ENCODE results near the gene TRAPPC11. TPM values are rescaled to one million over a fixed set of nuclear protein-coding genes. Genes with fewer than 3 reads are reported as not detected.

Gene TRAPPC11
- total and polyA plus RNA-seq, 12 donors: 8.0 to 24.1 (median 19.5) TPM

DNA sequence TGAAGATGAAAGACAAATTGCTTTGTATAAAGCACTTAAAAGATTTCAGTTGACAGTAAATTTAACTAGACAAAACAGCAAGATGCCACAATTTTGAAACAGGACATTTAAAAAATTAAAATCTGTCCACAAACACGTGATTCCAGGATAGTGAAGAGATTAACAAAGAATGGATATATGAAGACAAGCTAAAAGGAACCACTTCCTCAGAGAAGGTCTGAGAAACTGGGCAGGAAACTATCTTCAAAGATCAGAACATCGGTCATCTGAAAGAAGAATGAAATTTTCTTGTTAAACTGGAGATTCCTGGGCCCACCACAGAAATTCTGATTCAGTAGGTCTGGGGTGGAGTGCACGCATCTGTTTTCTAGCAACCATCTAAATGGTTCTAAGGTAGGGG, 1.5 kb upstream of the TRAPPC11 start:
- Histone ChIP-seq H3K36me3 (peaks cover 0 to 44% (median 5%) of the 10 kb centered on the region in 9 donors), H3K4me1 (peaks cover 3 to 33% (median 22%) of the 10 kb centered on the region in 9 donors), H3K4me3 (peak overlapping the region in 6 of 10 donors; percentile 74 to 98 (median 88)), H3K27ac (no peak overlapping the region), H3K9me3 (no peaks in the 10 kb centered on the region), H3K27me3 (no peaks in the 10 kb centered on the region)
- intact Hi-C loops (cut with DNase I): loop anchor here in 8 of 10 donors (2.0 to 10.0 kb wide), 4 partner anchors 153 to 183 kb away; partner anchors contain the start of gene ING2 (in 1 of the 8)
- WGBS, 2 donors: 62 to 72% methylated on average over 3 of the region's 3 CpGs
- no peak for ATAC-seq
- TF ChIP-seq, protein P1, sequence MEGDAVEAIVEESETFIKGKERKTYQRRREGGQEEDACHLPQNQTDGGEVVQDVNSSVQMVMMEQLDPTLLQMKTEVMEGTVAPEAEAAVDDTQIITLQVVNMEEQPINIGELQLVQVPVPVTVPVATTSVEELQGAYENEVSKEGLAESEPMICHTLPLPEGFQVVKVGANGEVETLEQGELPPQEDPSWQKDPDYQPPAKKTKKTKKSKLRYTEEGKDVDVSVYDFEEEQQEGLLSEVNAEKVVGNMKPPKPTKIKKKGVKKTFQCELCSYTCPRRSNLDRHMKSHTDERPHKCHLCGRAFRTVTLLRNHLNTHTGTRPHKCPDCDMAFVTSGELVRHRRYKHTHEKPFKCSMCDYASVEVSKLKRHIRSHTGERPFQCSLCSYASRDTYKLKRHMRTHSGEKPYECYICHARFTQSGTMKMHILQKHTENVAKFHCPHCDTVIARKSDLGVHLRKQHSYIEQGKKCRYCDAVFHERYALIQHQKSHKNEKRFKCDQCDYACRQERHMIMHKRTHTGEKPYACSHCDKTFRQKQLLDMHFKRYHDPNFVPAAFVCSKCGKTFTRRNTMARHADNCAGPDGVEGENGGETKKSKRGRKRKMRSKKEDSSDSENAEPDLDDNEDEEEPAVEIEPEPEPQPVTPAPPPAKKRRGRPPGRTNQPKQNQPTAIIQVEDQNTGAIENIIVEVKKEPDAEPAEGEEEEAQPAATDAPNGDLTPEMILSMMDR (IDR thresholded peaks at IDR 0.05): no peak
- DNase-seq: no peak

DNA sequence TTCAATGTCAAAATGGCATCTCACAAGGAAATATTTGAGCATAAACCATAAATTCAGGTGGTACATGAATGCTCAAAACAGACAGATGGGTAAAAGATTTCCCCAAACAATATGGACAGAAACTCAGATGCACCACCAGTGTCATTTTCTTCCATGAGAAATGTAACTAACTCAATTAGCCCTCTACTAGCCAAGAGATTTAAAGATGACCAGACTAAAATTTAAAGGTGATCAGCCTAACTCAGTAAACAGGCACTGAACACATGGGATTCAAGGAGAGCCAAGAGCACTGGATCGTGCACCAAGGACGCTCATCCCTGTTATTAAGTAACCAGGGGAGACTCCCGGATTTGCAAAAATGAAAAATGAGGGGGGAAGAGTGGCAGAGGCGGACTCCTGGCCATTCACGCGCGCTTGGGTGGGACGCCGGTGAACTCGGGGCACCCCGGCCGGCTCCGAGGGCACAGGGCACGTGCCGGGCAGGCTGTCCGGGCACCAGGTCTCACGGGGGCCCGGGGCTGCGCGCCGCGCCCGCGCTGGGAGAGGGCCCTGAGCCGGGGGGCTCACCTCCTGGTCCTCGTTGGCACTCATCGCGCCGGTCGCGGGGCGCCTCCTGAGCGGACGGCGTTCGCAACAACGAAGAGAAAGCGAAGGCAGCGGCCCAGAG, 598 bp upstream of the TRAPPC11 start:
- H3K4me3 ChIP-seq: peak overlapping the region; percentile 42 to 98 (median 82)
- TF ChIP-seq, protein P1 (IDR thresholded peaks at IDR 0.05): no peak
- H3K27me3 ChIP-seq: no peaks in the 10 kb centered on the region
- peaks cover 0 to 34% (median 0%) of the 10 kb centered on the region in 9 donors for H3K36me3 ChIP-seq
- peak in 1 of 2 donors; percentile 38 for DNase-seq
- peak overlapping the region; percentile 52 to 98 (median 88) for H3K27ac ChIP-seq
- intact Hi-C loops (cut with DNase I): loop anchor here in 8 of 10 donors (2.0 to 10.0 kb wide), 4 partner anchors 154 to 184 kb away; partner anchors contain the start of gene ING2 (in 2 of the 8)
- H3K4me1 ChIP-seq: peaks cover 3 to 33% (median 22%) of the 10 kb centered on the region in 9 donors
- H3K9me3 ChIP-seq: no peaks in the 10 kb centered on the region
- WGBS, 2 donors: 0 to 1% methylated on average over 26 to 36 of the region's 39 CpGs
- peak; percentile 20 to 73 (median 32) for ATAC-seq

DNA sequence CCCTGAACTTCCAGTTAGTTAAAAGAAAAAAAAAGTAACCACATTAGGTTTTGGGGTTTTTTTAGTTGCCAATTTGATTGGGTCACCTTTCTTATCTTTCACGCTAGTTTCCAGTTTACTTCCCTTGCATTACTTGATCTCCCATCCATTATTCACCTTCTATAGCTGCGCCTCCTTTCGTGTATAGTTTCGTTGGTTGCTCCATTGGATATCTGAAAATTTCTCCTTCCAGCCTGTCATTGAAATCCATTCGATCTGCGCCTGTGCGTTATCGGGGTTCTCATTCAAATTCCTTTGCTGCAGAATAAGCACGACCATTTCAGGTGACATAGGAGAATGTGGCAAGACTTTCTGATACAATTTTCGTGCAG, 764 bp downstream of the TRAPPC11 start:
- intact Hi-C loops (cut with DNase I): loop anchor here in 8 of 10 donors (2.0 to 10.0 kb wide), 4 partner anchors 155 to 185 kb away; partner anchors contain the start of gene ING2 (in 2 of the 8)
- ATAC-seq: no peak
- no peaks in the 10 kb centered on the region for H3K27me3 ChIP-seq
- WGBS, 2 donors: 4 to 7% methylated on average over 10 of the region's 10 CpGs
- TF ChIP-seq, protein P1 (IDR thresholded peaks at IDR 0.05): no peak
- H3K27ac ChIP-seq: peak overlapping the region in 9 of 10 donors; percentile 52 to 98 (median 89)
- no peaks in the 10 kb centered on the region for H3K9me3 ChIP-seq
- no peak for DNase-seq
- peaks cover 0 to 32% (median 0%) of the 10 kb centered on the region in 9 donors for H3K36me3 ChIP-seq
- H3K4me1 ChIP-seq: peaks cover 3 to 33% (median 22%) of the 10 kb centered on the region in 9 donors
- peak overlapping the region; percentile 42 to 98 (median 82) for H3K4me3 ChIP-seq

DNA sequence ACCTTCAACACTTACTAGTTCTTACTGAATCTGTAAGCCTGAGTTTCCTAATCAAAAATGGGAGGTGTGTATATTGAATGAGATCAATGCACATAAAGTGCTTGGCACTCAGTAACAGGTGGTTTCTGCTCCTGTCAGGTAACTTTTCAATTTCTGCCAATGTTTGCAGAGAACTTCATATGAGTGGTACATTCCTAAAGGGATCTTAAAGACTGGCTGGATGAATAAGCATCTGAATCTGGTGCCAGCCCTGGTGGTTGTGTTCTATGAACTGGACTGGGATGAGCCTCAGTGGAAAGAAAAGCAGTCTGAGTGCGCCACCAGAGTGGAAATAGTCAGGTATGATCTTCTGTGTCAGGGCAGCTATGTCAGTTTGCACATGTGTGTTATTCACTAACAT, 7.0 kb downstream of the TRAPPC11 start:
- Histone ChIP-seq H3K4me3 (no peak overlapping the region), H3K27ac (no peak overlapping the region), H3K27me3 (no peaks in the 10 kb centered on the region), H3K36me3 (peaks cover 0 to 75% (median 47%) of the 10 kb centered on the region in 9 donors), H3K4me1 (peaks cover 0 to 5% (median under 1%) of the 10 kb centered on the region in 9 donors), H3K9me3 (no peaks in the 10 kb centered on the region)
- no peak for ATAC-seq
- intact Hi-C loops (cut with DNase I): no loop called here
- no peak for DNase-seq
- WGBS, 2 donors: 100% methylated on average over 1 of the region's 1 CpG
- TF ChIP-seq, protein P1 (IDR thresholded peaks at IDR 0.05): no peak
